ENCODE measurements around the gene SRSF2.
"Not testable (repeated sequence)": the region's sequence is repeated elsewhere in the genome, so short reads cannot be mapped to it uniquely, and the experiment has no call there.

The SRSF2 gene

DNA sequence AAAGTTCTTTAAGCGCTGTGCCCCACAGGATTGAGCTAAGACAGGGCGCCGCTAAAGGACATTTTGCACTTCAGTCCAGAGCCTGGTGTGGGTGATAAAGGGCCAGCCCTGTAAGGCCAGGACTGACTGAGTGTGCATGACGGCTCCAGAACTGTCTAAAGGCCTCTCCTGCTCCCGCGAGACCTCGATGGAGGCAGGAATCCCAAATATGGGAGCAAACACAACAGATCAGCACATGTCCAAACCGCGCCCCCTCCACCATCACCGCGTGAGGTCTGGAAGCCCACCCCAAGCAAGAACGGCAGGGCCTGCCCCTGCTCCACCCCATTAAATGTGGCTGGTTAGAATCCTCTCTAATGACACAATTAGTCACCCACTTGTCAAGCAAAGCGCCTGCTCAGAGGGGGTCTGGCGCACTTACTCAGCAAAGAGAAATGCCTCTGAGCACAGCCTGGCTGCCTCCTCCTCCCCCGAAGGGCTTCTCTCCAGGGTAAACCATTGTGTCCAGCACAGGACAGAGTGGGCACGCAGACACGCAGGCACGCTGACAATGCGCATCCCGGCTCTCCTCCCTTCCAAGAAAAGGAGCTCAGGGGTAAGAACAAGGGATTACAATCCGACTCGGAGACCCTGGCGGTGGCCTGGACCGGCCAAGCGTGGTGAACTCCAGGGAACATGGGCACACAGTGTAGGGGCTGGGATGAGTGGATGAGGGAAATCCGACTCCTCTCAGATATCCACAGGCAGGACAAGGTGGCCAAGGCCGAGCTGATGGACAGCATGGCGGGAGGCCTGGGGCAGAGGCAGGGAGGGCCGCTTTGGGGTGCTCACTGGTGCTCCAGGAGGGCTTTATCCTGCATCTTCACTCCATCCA lies 27.8 kb downstream of the SRSF2 start:
- Mint-ChIP-seq H3K27ac (no peak overlapping the region), H3K4me1 (ENCODE audit: low read depth) (peaks cover 33% of the 10 kb centered on the region), H3K4me3 (peak overlapping the region; percentile 61), H3K36me3 (ENCODE audit: low read depth) (peaks cover 20% of the 10 kb centered on the region), H3K27me3 (peaks cover 23% of the 10 kb centered on the region), H3K9me3 (no peaks in the 10 kb centered on the region)
- intact Hi-C loops (cut with micrococcal nuclease), result no loop called here

DNA sequence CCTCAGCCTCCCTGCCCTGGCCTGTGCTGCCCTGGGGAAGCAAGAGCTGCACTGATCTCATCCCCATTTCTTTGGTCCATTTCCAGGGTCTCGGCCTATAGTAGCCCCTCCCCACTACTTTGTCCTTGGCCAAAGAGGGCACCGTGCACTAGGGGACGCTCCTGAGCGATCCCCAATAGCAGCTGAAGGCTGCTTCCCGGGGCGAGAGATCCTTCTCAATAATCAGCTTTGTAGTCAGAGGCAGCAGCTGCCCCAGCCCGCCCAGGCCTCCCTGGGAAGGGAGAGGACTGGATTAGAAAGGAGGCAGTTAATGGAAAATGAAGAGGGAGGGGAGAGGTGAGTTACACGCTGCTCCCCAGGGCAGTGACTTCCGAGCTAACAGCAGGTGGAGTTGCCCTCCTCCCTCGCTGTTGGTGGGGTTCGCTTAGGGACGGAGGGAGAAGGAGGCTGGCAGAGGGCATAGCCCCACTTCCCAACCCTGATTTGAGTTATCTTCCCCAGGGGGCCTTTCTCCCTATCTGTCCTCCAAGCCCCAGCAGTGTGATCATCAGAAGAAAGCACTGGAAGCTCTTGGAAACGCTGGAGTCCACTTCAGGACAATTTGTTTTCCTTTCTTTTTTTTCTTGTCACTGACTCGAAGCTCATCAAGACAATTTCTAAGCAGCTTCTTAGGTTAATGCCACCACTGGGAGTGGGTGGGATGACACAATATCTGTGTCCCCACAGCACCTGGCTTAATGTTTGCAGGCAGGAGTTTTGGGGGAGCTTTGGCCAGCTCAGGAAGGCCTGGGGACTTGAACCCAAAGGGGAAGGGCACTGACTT lies 28.9 kb downstream of the SRSF2 start:
- intact Hi-C loops (cut with micrococcal nuclease), result no loop called here
- Mint-ChIP-seq H3K36me3 (ENCODE audit: low read depth) (peaks cover 9% of the 10 kb centered on the region), H3K27me3 (peaks cover 23% of the 10 kb centered on the region), H3K4me3 (no peak overlapping the region), H3K4me1 (ENCODE audit: low read depth) (peaks cover 28% of the 10 kb centered on the region), H3K9me3 (no peaks in the 10 kb centered on the region), H3K27ac (no peak overlapping the region)

DNA sequence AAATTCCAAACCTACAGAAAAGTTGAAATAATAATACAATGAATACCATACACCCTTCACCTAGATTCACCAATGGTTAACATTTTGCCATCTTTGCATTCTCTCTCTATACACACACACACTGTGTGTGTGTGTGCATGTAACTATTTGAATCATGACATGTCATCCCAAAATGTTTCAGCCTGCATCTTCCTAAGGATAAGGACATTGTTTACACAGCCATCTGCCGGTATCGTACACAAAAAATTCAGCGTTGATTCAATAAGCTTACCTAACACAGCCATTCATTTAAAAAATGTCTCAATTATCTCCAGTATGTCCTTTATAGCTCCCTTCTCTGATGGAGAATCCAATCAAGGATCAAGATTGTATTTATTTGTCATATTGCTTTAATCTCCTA lies 30.3 kb downstream of the SRSF2 start:
- peaks cover 23% of the 10 kb centered on the region for H3K4me1 Mint-ChIP-seq (ENCODE audit: low read depth)
- no peaks in the 10 kb centered on the region for H3K9me3 Mint-ChIP-seq
- no peaks in the 10 kb centered on the region for H3K36me3 Mint-ChIP-seq (ENCODE audit: low read depth)
- no peak overlapping the region for H3K27ac Mint-ChIP-seq
- no peak overlapping the region for H3K4me3 Mint-ChIP-seq
- peaks cover 21% of the 10 kb centered on the region for H3K27me3 Mint-ChIP-seq
- intact Hi-C loops (cut with micrococcal nuclease), result no loop called here

DNA sequence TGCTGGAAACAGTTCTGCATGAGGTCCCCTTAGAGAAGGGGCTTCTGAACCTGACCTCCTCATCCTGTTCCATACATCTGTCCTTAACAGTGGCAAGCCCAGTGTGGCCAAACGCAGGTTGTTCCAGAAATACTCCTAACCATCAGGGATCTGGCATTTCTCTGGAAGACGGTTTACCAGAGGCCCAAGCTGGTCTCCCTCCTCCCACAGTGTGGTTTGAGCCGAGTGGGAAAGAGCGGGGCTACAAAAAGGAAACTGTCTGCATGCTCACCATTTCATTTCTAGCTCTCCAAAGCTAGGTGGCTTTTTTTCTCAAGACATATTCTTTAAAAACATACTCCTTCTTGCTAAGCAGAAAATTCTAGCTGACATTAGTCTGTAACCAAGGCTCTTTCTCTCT lies 32.3 kb downstream of the SRSF2 start:
- Mint-ChIP-seq H3K9me3 (no peaks in the 10 kb centered on the region), H3K27me3 (peaks cover 16% of the 10 kb centered on the region)
- intact Hi-C loops (cut with micrococcal nuclease), result no loop called here

DNA sequence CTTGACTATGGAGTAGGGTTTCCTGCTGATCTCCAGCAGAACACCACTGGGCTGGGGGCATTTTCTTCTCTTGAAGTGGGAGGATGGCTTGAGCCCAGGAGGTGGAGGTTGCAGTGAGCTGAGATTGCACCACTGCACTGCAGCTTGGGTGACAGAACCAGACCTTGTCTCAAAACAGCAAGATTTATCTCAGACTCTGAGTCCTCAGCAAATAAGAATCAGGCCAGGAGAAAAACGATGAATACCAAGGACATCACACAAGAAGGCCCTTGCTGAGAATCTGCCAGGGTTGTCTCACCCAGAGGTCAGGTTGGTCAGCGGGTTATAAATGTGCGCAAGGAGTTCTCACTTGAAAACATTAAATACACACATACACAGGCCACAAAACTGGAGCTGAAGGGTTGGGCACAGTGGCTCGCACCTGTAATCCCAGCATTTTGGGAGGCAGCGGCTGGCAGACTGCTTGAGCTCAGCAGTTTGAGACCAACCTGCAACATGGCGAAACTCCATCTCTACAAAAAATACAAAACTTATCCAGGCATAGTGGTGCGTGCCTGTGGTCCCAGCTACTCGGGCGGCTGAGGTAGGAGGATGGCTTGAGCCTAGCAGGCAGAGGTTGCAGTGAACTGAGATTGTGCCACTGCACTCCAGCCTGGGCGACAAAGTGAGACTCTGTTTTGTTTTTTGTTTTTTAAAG lies 34.0 kb downstream of the SRSF2 start:
- Mint-ChIP-seq H3K4me1 (ENCODE audit: low read depth) (no peaks in the 10 kb centered on the region), H3K9me3 (no peaks in the 10 kb centered on the region), H3K4me3 (no peak overlapping the region), H3K27me3 (peaks cover 2% of the 10 kb centered on the region), H3K36me3 (ENCODE audit: low read depth) (no peaks in the 10 kb centered on the region), H3K27ac (no peak overlapping the region)
- intact Hi-C loops (cut with micrococcal nuclease), result no loop called here

More for the DNA sequence above, 32.3 kb downstream of the SRSF2 start:
- Mint-ChIP-seq H3K4me3 (no peak overlapping the region), H3K4me1 (ENCODE audit: low read depth) (peaks cover 12% of the 10 kb centered on the region), H3K27ac (no peak overlapping the region), H3K36me3 (ENCODE audit: low read depth) (no peaks in the 10 kb centered on the region)

DNA sequence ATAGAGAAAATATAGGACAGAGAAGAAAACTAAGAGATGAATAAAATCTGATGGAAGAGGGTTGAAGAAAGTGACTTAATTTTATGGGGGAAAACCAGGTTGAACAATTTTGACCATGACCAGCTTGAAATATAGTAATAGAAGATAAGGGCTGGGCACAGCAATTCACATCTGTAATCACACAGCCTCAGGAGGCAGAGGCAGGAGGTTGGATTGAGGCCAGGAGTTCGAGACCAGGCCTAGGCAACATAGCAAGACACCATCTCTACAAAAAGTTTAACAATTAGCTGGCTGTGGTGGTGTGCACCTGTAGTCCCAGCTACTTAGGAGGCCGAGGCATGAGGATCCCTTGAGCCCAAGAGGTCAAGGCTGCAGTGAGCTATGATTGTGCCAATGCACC lies 35.1 kb downstream of the SRSF2 start:
- H3K36me3 Mint-ChIP-seq (ENCODE audit: low read depth), result no peaks in the 10 kb centered on the region
- no peak overlapping the region for H3K27ac Mint-ChIP-seq
- intact Hi-C loops (cut with micrococcal nuclease), result no loop called here

DNA sequence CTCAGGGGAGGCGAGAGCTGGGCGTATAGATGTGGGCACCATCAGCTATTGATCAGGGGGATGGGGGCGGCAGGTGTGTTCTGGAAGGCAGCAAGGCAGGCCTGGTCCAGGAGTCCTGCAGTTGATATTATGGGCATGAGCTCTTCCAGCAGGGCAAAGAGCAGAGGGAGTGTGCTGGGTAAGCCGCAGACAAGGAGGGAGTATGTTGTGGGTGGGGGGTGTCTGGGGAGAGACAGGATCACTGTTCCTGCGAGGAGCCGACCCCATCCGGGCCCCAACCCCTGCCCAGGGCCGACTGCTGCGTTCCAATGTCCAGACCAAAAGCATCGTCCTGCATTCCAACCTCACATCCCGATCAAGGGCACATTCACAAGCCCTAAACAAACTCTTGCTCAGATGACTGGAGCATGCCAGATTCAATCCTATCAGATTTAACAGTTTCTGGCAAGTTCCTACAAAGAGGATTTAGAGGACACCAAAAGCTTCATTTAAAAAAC lies 35.6 kb downstream of the SRSF2 start:
- peaks cover 2% of the 10 kb centered on the region for H3K27me3 Mint-ChIP-seq
- no peaks in the 10 kb centered on the region for H3K9me3 Mint-ChIP-seq
- no peaks in the 10 kb centered on the region for H3K36me3 Mint-ChIP-seq (ENCODE audit: low read depth)
- no peak overlapping the region for H3K27ac Mint-ChIP-seq
- no peaks in the 10 kb centered on the region for H3K4me1 Mint-ChIP-seq (ENCODE audit: low read depth)
- intact Hi-C loops (cut with micrococcal nuclease), result no loop called here
- H3K4me3 Mint-ChIP-seq, result no peak overlapping the region

More for the DNA sequence above, 35.1 kb downstream of the SRSF2 start:
- no peaks in the 10 kb centered on the region for H3K4me1 Mint-ChIP-seq (ENCODE audit: low read depth)
- no peaks in the 10 kb centered on the region for H3K9me3 Mint-ChIP-seq
- no peak overlapping the region for H3K4me3 Mint-ChIP-seq
- H3K27me3 Mint-ChIP-seq, result peaks cover 2% of the 10 kb centered on the region

DNA sequence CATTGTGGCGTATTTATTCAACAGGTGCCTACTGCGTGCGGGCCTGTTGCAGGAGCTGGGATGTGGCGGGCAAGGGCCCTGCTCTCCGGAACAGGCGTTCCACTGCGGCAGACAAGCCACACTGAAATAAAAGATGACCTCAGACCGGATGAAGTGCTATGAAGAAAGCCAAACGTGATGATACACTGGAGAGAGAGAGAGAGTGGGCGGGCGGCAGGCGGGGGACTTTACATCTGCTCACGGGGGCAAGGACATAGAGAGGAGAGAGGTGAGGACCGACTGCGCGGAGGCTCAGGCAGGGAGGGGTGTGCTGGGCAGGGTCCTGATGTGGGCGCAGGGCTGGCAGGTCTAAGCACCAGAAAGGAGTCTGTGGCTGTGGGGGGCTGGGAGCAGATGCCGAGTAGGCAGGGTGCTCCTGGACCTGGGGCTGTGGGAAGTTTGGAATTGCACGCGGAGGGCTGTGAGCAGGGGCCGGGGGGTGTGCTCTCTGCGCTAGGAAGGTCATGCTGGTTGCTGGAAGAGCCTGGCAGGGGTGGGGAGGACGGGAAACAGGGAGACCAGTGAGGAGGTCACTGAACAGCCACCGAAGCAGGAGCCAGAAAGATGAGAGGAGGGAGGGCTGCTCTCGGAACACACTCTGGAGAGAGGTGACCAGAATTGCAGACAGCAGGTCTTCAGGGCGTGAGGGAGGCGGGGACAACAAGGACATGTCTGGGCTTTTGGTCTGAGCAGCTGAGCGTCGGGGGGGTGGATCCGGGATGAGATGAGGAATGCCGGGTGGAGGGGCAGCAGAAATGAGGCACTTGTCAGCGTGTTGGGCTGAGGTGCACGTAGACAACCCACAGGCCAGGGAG lies 36.3 kb downstream of the SRSF2 start:
- H3K36me3 Mint-ChIP-seq (ENCODE audit: low read depth), result no peaks in the 10 kb centered on the region
- intact Hi-C loops (cut with micrococcal nuclease), result no loop called here
- no peaks in the 10 kb centered on the region for H3K9me3 Mint-ChIP-seq
- H3K4me1 Mint-ChIP-seq (ENCODE audit: low read depth), result no peaks in the 10 kb centered on the region
- H3K4me3 Mint-ChIP-seq, result no peak overlapping the region
- peaks cover 2% of the 10 kb centered on the region for H3K27me3 Mint-ChIP-seq
- H3K27ac Mint-ChIP-seq, result no peak overlapping the region

DNA sequence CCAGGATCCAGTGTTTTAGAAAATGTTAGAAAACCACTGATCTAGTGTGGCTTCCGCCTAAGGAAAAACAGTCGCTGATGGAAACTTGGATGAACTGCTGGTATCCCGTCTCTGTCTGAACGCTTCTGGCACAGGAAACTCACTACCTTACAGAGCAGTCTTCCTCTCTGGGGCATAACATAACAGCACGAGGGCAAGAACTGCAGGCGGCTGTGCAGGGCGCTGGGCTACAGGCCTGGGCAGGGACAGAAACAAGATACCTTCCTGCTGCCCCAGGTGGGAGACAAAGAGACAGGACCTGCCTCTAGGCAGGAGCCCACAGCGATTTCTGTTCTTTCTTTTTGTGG lies 36.9 kb downstream of the SRSF2 start:
- H3K27me3 Mint-ChIP-seq, result peaks cover 2% of the 10 kb centered on the region
- no peak overlapping the region for H3K27ac Mint-ChIP-seq
- intact Hi-C loops (cut with micrococcal nuclease), result no loop called here
- no peak overlapping the region for H3K4me3 Mint-ChIP-seq
- H3K36me3 Mint-ChIP-seq (ENCODE audit: low read depth), result no peaks in the 10 kb centered on the region
- H3K4me1 Mint-ChIP-seq (ENCODE audit: low read depth), result no peaks in the 10 kb centered on the region
- no peaks in the 10 kb centered on the region for H3K9me3 Mint-ChIP-seq

DNA sequence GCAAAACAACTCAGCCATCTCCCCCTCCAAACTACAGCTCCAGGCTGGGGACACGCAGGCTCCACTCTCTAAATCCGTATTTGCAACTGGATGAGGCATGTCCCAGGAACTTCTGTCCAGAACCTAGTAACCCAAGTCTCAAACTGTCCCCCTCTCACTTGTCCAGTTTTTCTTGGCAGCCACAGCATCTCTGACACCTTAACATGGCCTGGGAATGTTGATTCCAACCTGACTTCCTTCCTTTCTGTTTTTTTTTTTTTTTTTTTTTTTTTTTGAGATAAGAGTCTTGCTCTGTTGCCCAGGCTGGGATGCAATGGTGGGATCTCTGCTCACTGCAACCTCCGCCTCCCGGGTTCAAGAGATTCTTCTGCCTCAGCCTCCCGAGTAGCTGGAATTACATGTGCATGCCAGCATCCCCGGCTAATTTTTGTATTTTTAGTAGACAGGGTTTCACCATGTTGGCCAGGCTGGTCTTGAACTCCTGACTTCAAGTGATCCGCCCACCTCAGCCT lies 38.6 kb downstream of the SRSF2 start:
- H3K4me3 Mint-ChIP-seq; H3K4me1 Mint-ChIP-seq (ENCODE audit: low read depth); H3K27ac Mint-ChIP-seq; H3K9me3 Mint-ChIP-seq; H3K27me3 Mint-ChIP-seq; intact Hi-C loops (cut with micrococcal nuclease); H3K36me3 Mint-ChIP-seq (ENCODE audit: low read depth): not testable (repeated sequence)

DNA sequence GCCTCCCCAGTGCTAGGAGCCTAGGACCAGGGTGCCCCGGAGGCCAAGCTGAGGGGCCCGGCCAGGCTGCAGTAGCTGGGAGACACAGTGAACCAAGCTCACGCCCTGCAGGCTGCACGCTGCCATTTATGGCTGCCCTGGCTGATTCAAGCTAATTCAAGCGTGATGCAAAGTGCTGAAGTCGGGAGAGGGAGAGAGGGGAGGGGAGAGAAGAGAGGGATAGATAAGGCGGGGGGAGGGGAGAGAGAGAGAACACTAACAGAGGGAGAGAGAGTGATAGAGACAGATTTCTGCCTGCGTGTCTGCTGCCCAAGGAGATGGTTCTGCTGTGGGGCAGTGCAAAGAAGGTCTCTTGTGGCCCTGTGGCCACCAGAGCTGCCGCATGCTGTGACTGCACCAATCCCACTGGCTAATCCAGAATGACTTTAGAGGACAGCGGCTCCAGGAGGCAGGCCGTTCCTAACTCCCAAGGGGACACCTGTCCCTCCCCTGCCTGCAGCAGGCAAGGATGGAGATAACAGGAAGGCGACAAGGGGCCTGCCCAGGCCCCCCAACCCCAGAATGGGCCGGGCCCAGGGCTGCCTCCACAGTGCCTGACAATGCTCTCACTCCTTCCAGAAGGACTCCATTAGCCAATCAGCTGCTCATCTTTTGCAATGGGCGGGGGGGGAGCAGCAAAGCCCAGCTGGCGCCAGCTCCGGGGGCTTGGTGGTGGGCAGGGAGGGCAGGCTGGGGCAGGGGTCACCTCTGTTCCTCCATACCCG lies 39.2 kb downstream of the SRSF2 start:
- H3K36me3 Mint-ChIP-seq (ENCODE audit: low read depth), result no peaks in the 10 kb centered on the region
- no peaks in the 10 kb centered on the region for H3K4me1 Mint-ChIP-seq (ENCODE audit: low read depth)
- H3K4me3 Mint-ChIP-seq, result no peak overlapping the region
- no peak overlapping the region for H3K27ac Mint-ChIP-seq
- intact Hi-C loops (cut with micrococcal nuclease), result no loop called here
- H3K27me3 Mint-ChIP-seq, result peaks cover 2% of the 10 kb centered on the region
- H3K9me3 Mint-ChIP-seq, result no peaks in the 10 kb centered on the region

DNA sequence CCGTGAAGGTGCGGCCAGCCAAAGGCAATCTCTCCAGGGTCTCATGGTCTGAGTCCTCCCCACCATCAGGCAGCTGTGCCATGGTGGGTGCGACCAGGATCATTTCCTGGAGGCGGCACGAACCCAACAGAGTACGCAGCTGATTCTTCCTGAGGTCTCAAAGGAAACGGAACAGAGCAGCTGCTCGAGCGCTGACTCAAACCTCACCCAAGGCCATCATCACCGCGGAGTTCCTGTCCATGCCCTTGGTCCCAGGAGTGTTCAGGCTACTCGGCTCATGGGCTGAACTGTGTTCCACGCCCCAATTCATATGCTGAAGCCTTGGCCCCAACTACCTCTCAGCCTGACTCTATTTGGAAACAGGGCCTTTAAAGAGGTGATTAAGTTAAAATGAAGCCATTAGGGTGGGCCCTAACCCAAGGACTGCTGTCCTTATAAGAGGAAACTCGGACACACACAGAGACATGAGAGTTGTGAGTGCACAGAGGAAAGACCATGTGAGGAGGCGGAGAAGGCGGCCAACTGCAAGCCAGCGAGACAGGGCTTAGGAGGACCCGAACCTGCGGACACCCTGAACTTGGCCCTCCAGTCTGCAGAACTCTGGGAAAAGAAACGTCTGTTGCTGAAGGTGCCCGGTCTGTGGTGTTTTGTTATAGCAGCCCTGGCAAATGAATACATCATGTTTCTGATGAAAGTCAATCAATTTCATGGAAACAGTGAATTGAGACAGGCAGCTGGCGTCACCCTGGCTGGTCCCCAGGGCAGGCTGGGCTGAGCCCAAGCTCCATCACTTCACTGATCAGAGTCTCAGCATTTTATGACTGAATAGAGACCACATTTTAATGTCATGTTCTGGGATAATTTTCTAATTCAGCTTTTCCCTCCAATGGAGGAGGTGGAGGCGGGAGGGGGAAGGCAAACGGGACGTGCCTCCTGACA lies 40.1 kb downstream of the SRSF2 start:
- Mint-ChIP-seq H3K27ac (no peak overlapping the region), H3K4me1 (ENCODE audit: low read depth) (no peaks in the 10 kb centered on the region), H3K27me3 (peaks cover 2% of the 10 kb centered on the region), H3K4me3 (no peak overlapping the region), H3K36me3 (ENCODE audit: low read depth) (no peaks in the 10 kb centered on the region), H3K9me3 (no peaks in the 10 kb centered on the region)
- intact Hi-C loops (cut with micrococcal nuclease), result no loop called here
